Loucy (cell line): ENCODE data around the gene PANX3.

ENCODE experiments used
- H2AFZ ChIP-seq: fragments of 200-600 bp; sonication (generic); 2 replicates; pipeline ENCODE4 v1.6.0; 2016; ENCODE audit warnings: antibody characterized with exemption, mild to moderate bottlenecking, low read length, moderate library complexity
- H3F3A ChIP-seq: fragments of 200-600 bp; 2 replicates; pipeline ENCODE4 v1.6.0; 2016; ENCODE audit warnings: antibody characterized with exemption, low read depth, mild to moderate bottlenecking
- H3K27me3 ChIP-seq: fragments of 200-600 bp; sonication (generic); 2 replicates; pipeline ENCODE4 v1.6.1; 2014; ENCODE audit warnings: low read length, mild to moderate bottlenecking; ENCODE audit not compliant: insufficient read depth, poor library complexity, severe bottlenecking
- H3K36me3 ChIP-seq: fragments of 200-600 bp; sonication (generic); 2 replicates; pipeline ENCODE4 v1.6.1; 2016; ENCODE audit warnings: low read length; ENCODE audit not compliant: insufficient read depth
- H3K4me1 ChIP-seq: fragments of 200-600 bp; sonication (generic); 2 replicates; pipeline ENCODE4 v1.5.1; 2014; ENCODE audit warnings: low read length, mild to moderate bottlenecking; ENCODE audit not compliant: insufficient read depth, poor library complexity, severe bottlenecking
- H3K4me2 ChIP-seq: fragments of 200-600 bp; sonication (generic); 2 replicates; pipeline ENCODE4 v1.6.0; 2014; ENCODE audit warnings: antibody characterized with exemption, low read length, low read depth, mild to moderate bottlenecking; ENCODE audit not compliant: poor library complexity, severe bottlenecking
- H3K4me3 ChIP-seq: fragments of 200-600 bp; sonication (generic); 2 replicates; pipeline ENCODE4 v1.5.1; 2014; ENCODE audit warnings: low read length, mild to moderate bottlenecking, mixed read lengths; ENCODE audit not compliant: poor library complexity, severe bottlenecking
- H3K79me2 ChIP-seq: fragments of 200-600 bp; sonication (generic); 2 replicates; pipeline ENCODE4 v1.6.1; 2014; ENCODE audit warnings: low read length; ENCODE audit not compliant: insufficient read depth
- H3K9ac ChIP-seq: fragments of 200-600 bp; sonication (generic); 2 replicates; pipeline ENCODE4 v1.6.0; 2014; ENCODE audit warnings: mild to moderate bottlenecking, low read depth, low read length, moderate library complexity; ENCODE audit not compliant: poor library complexity, severe bottlenecking
- H3K9me2 ChIP-seq: fragments of 200-600 bp; sonication (generic); replicated peaks from 2 replicates; pipeline ENCODE4 v1.6.1; 2016; ENCODE audit warnings: low read depth, low read length, mixed read lengths
- H3K9me3 ChIP-seq: fragments of 200-600 bp; sonication (generic); 2 replicates; pipeline ENCODE4 v1.6.1; 2014; ENCODE audit warnings: mild to moderate bottlenecking, antibody characterized with exemption, low read length, low read depth; ENCODE audit not compliant: insufficient read depth
- H4K20me1 ChIP-seq: fragments of 200-600 bp; sonication (generic); 2 replicates; pipeline ENCODE4 v1.6.0; 2014; ENCODE audit warnings: antibody characterized with exemption, low read length, mild to moderate bottlenecking; ENCODE audit not compliant: insufficient read depth, poor library complexity, severe bottlenecking
- EZH2phosphoT487 ChIP-seq: fragments of 200-600 bp; IDR thresholded peaks from 2 replicates; pipeline ENCODE4 v1.6.1; 2018; ENCODE audit warnings: antibody characterized with exemption, mild to moderate bottlenecking, moderate library complexity, borderline replicate concordance
- TF ChIP-seq, protein P1 (sequence below): fragments of 200-600 bp; sonication (generic); conservative IDR thresholded peaks from 2 replicates; pipeline ENCODE4 v1.5.1; 2014; ENCODE audit warnings: mild to moderate bottlenecking, antibody characterized with exemption, low read length

Gene PANX3

DNA sequence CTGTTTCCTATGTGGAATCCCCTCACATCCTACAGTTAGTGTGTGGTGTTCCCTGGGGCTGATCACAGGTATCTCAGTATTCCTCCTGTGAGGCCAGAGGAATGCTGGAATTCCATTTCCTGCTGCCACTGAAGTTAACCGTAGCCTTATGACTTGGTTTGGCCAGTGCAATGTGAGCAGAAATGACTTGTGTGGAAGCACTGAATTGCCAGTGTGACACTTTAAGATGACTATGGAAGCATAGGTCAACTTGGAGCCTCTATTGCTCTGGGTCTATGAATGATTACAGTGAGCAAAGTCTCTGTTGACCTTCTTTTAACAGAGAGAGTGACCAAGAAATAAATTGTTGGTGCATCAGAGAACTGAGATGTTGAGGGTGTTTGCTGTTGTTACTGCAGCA lies 28.0 kb downstream of the PANX3 start:
- Histone ChIP-seq H3K9me3 (no peaks in the 10 kb centered on the region), H3K9ac (no peak overlapping the region)
- TF ChIP-seq EZH2phosphoT487: no peak
- TF ChIP-seq, protein P1, sequence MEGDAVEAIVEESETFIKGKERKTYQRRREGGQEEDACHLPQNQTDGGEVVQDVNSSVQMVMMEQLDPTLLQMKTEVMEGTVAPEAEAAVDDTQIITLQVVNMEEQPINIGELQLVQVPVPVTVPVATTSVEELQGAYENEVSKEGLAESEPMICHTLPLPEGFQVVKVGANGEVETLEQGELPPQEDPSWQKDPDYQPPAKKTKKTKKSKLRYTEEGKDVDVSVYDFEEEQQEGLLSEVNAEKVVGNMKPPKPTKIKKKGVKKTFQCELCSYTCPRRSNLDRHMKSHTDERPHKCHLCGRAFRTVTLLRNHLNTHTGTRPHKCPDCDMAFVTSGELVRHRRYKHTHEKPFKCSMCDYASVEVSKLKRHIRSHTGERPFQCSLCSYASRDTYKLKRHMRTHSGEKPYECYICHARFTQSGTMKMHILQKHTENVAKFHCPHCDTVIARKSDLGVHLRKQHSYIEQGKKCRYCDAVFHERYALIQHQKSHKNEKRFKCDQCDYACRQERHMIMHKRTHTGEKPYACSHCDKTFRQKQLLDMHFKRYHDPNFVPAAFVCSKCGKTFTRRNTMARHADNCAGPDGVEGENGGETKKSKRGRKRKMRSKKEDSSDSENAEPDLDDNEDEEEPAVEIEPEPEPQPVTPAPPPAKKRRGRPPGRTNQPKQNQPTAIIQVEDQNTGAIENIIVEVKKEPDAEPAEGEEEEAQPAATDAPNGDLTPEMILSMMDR: no peak

DNA sequence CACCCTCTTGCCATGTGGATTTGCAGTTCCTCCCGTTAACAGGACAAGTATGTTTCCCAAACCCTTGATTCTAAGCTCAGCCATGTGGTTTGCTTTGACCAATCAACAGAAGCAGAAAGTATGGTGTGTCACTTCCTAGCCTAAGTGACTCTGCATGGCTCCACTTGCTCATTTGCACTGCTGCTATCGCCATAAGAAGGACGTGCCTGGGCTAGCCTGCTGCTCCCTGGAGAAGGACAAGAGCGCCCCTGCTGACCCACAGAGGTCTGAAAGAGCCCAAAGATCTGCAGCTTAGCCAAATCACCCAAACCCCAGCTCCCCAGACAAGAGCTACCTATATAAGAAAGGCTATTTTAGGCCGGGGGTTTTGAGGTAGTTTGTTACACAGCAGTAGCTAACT lies 29.4 kb downstream of the PANX3 start:
- Histone ChIP-seq H3K36me3 (peaks cover 23% of the 10 kb centered on the region; the same call in 1 of the 2 replicates), H3K4me3 (no peak overlapping the region)
- TF ChIP-seq, protein P1: peak; percentile 30; the same call in 1 of the 2 replicates
- no peak for TF ChIP-seq EZH2phosphoT487

More for the DNA sequence above, 28.0 kb downstream of the PANX3 start:
- H3K79me2 ChIP-seq: no peaks in the 10 kb centered on the region
- no peaks in the 10 kb centered on the region for H4K20me1 ChIP-seq
- H3F3A ChIP-seq: no peaks in the 10 kb centered on the region
- H2AFZ ChIP-seq: no peak overlapping the region
- no peak overlapping the region for H3K4me3 ChIP-seq
- H3K9me2 ChIP-seq: no peaks in the 10 kb centered on the region
- H3K27me3 ChIP-seq: no peaks in the 10 kb centered on the region
- peaks cover 32% of the 10 kb centered on the region; the same call in 1 of the 2 replicates for H3K36me3 ChIP-seq
- no peak overlapping the region for H3K4me2 ChIP-seq
- peaks cover 14% of the 10 kb centered on the region for H3K4me1 ChIP-seq

DNA sequence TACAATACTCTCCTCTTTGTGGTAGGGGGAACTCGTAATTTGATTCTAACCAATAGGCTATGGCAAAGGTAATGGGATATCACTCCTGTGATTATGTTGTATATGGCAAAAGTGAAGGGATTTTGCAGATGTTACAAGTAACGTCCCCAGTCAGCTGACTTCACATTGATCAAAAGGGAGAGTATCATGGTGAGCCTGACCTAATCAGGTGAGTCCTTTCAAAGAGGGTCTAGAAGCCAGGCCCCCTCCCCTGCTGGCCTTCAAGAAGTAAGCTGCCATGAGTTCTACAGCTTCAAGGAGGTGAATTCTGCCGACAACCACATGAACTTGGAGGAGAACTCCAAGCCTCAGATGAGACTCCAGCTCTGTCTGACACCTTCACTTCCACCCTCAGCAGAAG lies 31.4 kb downstream of the PANX3 start:
- TF ChIP-seq EZH2phosphoT487: no peak
- TF ChIP-seq, protein P1: no peak
- peaks cover 14% of the 10 kb centered on the region for H3K4me1 ChIP-seq
- H2AFZ ChIP-seq: no peak overlapping the region
- H3K36me3 ChIP-seq: peaks cover 4% of the 10 kb centered on the region; the same call in 1 of the 2 replicates
- no peaks in the 10 kb centered on the region for H3K9me3 ChIP-seq
- no peaks in the 10 kb centered on the region for H4K20me1 ChIP-seq
- no peaks in the 10 kb centered on the region for H3K79me2 ChIP-seq
- H3K4me2 ChIP-seq: no peak overlapping the region
- H3K27me3 ChIP-seq: no peaks in the 10 kb centered on the region
- no peak overlapping the region for H3K9ac ChIP-seq
- no peaks in the 10 kb centered on the region for H3F3A ChIP-seq
- H3K9me2 ChIP-seq: no peaks in the 10 kb centered on the region
- H3K4me3 ChIP-seq: no peak overlapping the region

More for the DNA sequence above, 29.4 kb downstream of the PANX3 start:
- Histone ChIP-seq H3F3A (no peaks in the 10 kb centered on the region), H3K79me2 (no peaks in the 10 kb centered on the region), H3K27me3 (no peaks in the 10 kb centered on the region), H3K9ac (no peak overlapping the region), H3K4me2 (no peak overlapping the region), H2AFZ (no peak overlapping the region), H4K20me1 (no peaks in the 10 kb centered on the region), H3K9me3 (no peaks in the 10 kb centered on the region), H3K4me1 (peaks cover 14% of the 10 kb centered on the region), H3K9me2 (no peaks in the 10 kb centered on the region)
